Thoracic aorta (tissue), 2 donors: Measurements from ENCODE around the gene TBL1XR1. TPM values are rescaled to one million over a fixed set of nuclear protein-coding genes. Genes with fewer than 3 reads are reported as not detected.

ENCODE experiments used
- ATAC-seq: fragments of 150-250 bp; one replicate; pipeline ENCODE4 v1.8.0; 2017; ENCODE audit warnings: low read depth; ENCODE audit not compliant: insufficient number of reproducible peaks, low FRiP score
- DNase-seq: peaks from one replicate; pipeline ENCODE4 v3.0.0-alpha.2; 2020; ENCODE audit warnings: low spot score
- H3K27ac ChIP-seq, 2 donors: fragments of 200-600 bp; sonication (generic); 1 replicate in 1 of 2; 2 replicates in 1 of 2; pipeline ENCODE4 v1.5.1; 2016; ENCODE audit warnings: mild to moderate bottlenecking in 2 of 2, moderate library complexity in 2 of 2
- H3K27me3 ChIP-seq: fragments of 200-600 bp; sonication (generic); replicated peaks from 2 replicates; pipeline ENCODE4 v1.6.0; 2016; ENCODE audit warnings: mild to moderate bottlenecking; ENCODE audit not compliant: insufficient read depth
- H3K36me3 ChIP-seq: fragments of 200-600 bp; sonication (generic); one replicate; pipeline ENCODE4 v1.5.1; 2016
- H3K4me1 ChIP-seq, 2 donors: fragments of 200-600 bp; sonication (generic); 1 replicate in 1 of 2; 2 replicates in 1 of 2; pipeline versions ENCODE4 v1.5.1 to v1.6.0; 2016; ENCODE audit warnings: low read depth in 2 of 2, mild to moderate bottlenecking in 1 of 2; ENCODE audit not compliant: control insufficient read depth in 1 of 2
- H3K4me3 ChIP-seq: fragments of 200-600 bp; sonication (generic); 2 replicates; pipeline ENCODE4 v1.5.1; 2016; ENCODE audit warnings: mild to moderate bottlenecking
- H3K9me3 ChIP-seq: fragments of 200-600 bp; sonication (generic); 2 replicates; pipeline ENCODE4 v1.5.1; 2016
- CTCF ChIP-seq: fragments of 200-600 bp; sonication (generic); IDR thresholded peaks from one replicate; pipeline ENCODE4 v1.5.1; 2019; ENCODE audit warnings: antibody characterized with exemption
- total RNA-seq, 2 donors: library from RNA; depleted of rRNA; stranded (reverse); fragments of >200 nt; gene quantifications; one replicate each; pipeline versions ENCODE4 v1.1.0 to v1.2.3, GENCODE V29; 2016

TBL1XR1 gene
- total RNA-seq, 2 donors from 2014 or later = 67.0 to 109 TPM

- Histone ChIP-seq H3K36me3 (no peaks in the 10 kb centered on the region), H3K4me3 (no peak overlapping the region), H3K27ac (no peak overlapping the region), H3K27me3 (no peaks in the 10 kb centered on the region), H3K4me1 (peaks cover 3 to 23% of the 10 kb centered on the region in 2 donors), H3K9me3 (no peaks in the 10 kb centered on the region)
- no peak for TF ChIP-seq CTCF
- ATAC-seq (no peak), DNase-seq (no peak)
Measured at GRCh38 chr3:177137774-177138705, 59.2 kb downstream of the TBL1XR1 start.

GRCh38 chr3:177136741-177137140 is 60.5 kb downstream of the TBL1XR1 start:
- peaks cover 6 to 29% of the 10 kb centered on the region in 2 donors for H3K4me1 ChIP-seq
- H3K27me3 ChIP-seq = no peaks in the 10 kb centered on the region
- H3K9me3 ChIP-seq = no peaks in the 10 kb centered on the region
- TF ChIP-seq CTCF = no peak
- DNase-seq (no peak), ATAC-seq (no peak)
- no peak overlapping the region for H3K27ac ChIP-seq
- H3K4me3 ChIP-seq = no peak overlapping the region
- no peaks in the 10 kb centered on the region for H3K36me3 ChIP-seq

GRCh38 chr3:177135841-177136492 is 61.3 kb downstream of the TBL1XR1 start:
- H3K9me3 ChIP-seq = no peaks in the 10 kb centered on the region
- no peak overlapping the region for H3K4me3 ChIP-seq
- no peaks in the 10 kb centered on the region for H3K27me3 ChIP-seq
- ATAC-seq (no peak), DNase-seq (no peak)
- H3K27ac ChIP-seq = no peak overlapping the region
- H3K4me1 ChIP-seq = peaks cover 4 to 32% of the 10 kb centered on the region in 2 donors
- no peak for TF ChIP-seq CTCF
- H3K36me3 ChIP-seq = no peaks in the 10 kb centered on the region

GRCh38 chr3:177134816-177135210 is 62.5 kb downstream of the TBL1XR1 start:
- ATAC-seq = no peak

More at GRCh38 chr3:177134816-177135210, 62.5 kb downstream of the TBL1XR1 start:
- no peak for DNase-seq
- Histone ChIP-seq H3K4me3 (no peak overlapping the region), H3K27ac (no peak overlapping the region), H3K4me1 (peaks cover 3 to 36% of the 10 kb centered on the region in 2 donors), H3K36me3 (no peaks in the 10 kb centered on the region), H3K27me3 (no peaks in the 10 kb centered on the region), H3K9me3 (no peaks in the 10 kb centered on the region)
- no peak for TF ChIP-seq CTCF
